ENCODE results near the gene NUFIP2. TPM values are rescaled to one million over a fixed set of nuclear protein-coding genes. Genes with fewer than 3 reads are reported as not detected.
A peak's percentile ranks its signal among the peaks of the same experiment; 100 is the strongest.

NUFIP2 gene
- total RNA-seq, 2 experiments from 2014 or later: 49.5 to 56.4 TPM

DNA sequence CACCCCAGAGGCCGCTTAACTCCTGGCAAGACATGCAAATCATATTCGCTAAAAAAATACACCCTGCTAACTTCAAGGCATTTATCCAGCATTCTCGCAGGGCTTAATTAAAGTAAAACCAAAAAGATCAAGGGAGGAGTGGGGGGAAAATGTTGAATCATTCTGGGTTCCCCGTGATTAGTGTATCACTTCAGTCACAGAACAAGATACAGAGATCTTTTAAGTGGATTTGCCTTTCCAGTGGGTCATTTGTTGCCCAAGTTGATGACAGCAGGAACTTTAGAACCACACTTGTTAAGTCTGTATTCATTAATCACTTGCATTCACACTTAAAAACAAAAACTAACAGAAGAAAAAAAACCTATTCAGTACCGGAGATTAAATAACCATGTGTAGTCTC is 30.0 kb downstream of the NUFIP2 start:
- Mint-ChIP-seq H3K4me3 (no peak overlapping the region), H3K27ac (peak overlapping the region; percentile 78), H3K9me3 (no peaks in the 10 kb centered on the region), H3K4me1 (ENCODE audit: low read depth) (peaks cover 37% of the 10 kb centered on the region), H3K27me3 (no peaks in the 10 kb centered on the region), H3K36me3 (ENCODE audit: low read depth) (peaks cover 54% of the 10 kb centered on the region)
- DNase-seq: no peak
- ChIA-PET CTCF (no interaction called here), POLR2A (no interaction called here)
- no peak for TF ChIP-seq CTCF (IDR thresholded peaks at IDR 0.05)
- peak; percentile 55 for ATAC-seq
- intact Hi-C loops (cut with micrococcal nuclease): no loop called here

DNA sequence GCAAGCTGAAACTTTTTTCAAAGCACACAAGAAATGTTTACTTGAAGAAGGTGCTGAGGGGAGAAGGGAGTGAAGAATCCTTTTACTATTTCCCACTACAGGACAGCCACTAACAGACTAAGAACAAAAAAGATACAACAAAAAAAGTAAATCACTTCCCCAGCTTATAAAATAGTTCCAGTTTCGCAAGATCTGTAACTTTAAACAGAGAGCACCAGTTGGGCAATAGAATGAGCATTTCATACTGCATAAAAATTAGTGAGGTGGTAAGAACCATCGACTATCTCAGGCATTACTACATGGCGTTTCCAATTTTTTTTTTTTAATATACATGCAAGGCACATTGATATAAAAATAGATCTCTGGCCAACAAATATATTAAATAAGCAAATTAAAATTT is 36.2 kb downstream of the NUFIP2 start:
- intact Hi-C loops (cut with micrococcal nuclease): no loop called here
- Mint-ChIP-seq H3K4me3 (no peak overlapping the region), H3K27me3 (no peaks in the 10 kb centered on the region), H3K36me3 (ENCODE audit: low read depth) (peaks cover 44% of the 10 kb centered on the region), H3K9me3 (no peaks in the 10 kb centered on the region), H3K4me1 (ENCODE audit: low read depth) (peaks cover 33% of the 10 kb centered on the region), H3K27ac (peak overlapping the region; percentile 23)
- ATAC-seq (no peak), DNase-seq (no peak)
- CTCF ChIA-PET: interaction anchor here (0.9 to 4.0 kb wide), 10 partner anchors 16 to 141 kb away, joined by 3 to 21 read pairs (median 6); no protein-coding TSS in a partner anchor
- POLR2A ChIA-PET: interaction anchor here (1.2 to 1.4 kb wide), 2 partner anchors 10 to 29 kb away, joined by 3 read pairs; no protein-coding TSS in a partner anchor
- no peak for TF ChIP-seq CTCF (IDR thresholded peaks at IDR 0.05)

- Mint-ChIP-seq H3K4me1 (ENCODE audit: low read depth) (peaks cover 31% of the 10 kb centered on the region), H3K27ac (peak overlapping the region; percentile 71), H3K9me3 (no peaks in the 10 kb centered on the region), H3K27me3 (no peaks in the 10 kb centered on the region), H3K36me3 (ENCODE audit: low read depth) (peaks cover 40% of the 10 kb centered on the region), H3K4me3 (no peak overlapping the region)
- DNase-seq (no peak), ATAC-seq (no peak)
- TF ChIP-seq CTCF (IDR thresholded peaks at IDR 0.05): no peak
- ChIA-PET CTCF (interaction anchor here (0.9 to 4.0 kb wide), 14 partner anchors 11 to 361 kb away, joined by 3 to 21 read pairs (median 4); no protein-coding TSS in a partner anchor), POLR2A (interaction anchor here (1.2 to 2.2 kb wide), 2 partner anchors 10 to 35 kb away, joined by 3 to 8 read pairs; no protein-coding TSS in a partner anchor)
- intact Hi-C loops (cut with micrococcal nuclease): no loop called here
Observed at GRCh38 chr17:29256735-29257466, 37.0 kb downstream of the NUFIP2 start.

GRCh38 chr17:29255926-29256522 is 37.9 kb downstream of the NUFIP2 start:
- Mint-ChIP-seq H3K9me3 (no peaks in the 10 kb centered on the region), H3K4me1 (ENCODE audit: low read depth) (peaks cover 25% of the 10 kb centered on the region), H3K27ac (peak overlapping the region; percentile 47), H3K36me3 (ENCODE audit: low read depth) (peaks cover 32% of the 10 kb centered on the region), H3K4me3 (no peak overlapping the region), H3K27me3 (no peaks in the 10 kb centered on the region)
- ChIA-PET CTCF (interaction anchor here (0.9 to 4.0 kb wide), 12 partner anchors 13 to 362 kb away, joined by 3 to 21 read pairs (median 4); no protein-coding TSS in a partner anchor), POLR2A (interaction anchor here (0.8 to 2.2 kb wide), 3 partner anchors 10 to 90 kb away, joined by 3 to 8 read pairs (median 4); no protein-coding TSS in a partner anchor)
- no peak for DNase-seq
- ATAC-seq: no peak
- TF ChIP-seq CTCF (IDR thresholded peaks at IDR 0.05): no peak
- intact Hi-C loops (cut with micrococcal nuclease): no loop called here

GRCh38 chr17:29253037-29253436 is 40.9 kb downstream of the NUFIP2 start:
- DNase-seq (no peak), ATAC-seq (no peak)
- Mint-ChIP-seq H3K4me3 (no peak overlapping the region), H3K36me3 (ENCODE audit: low read depth) (peaks cover 15% of the 10 kb centered on the region), H3K4me1 (ENCODE audit: low read depth) (peaks cover 12% of the 10 kb centered on the region), H3K9me3 (no peaks in the 10 kb centered on the region), H3K27ac (no peak overlapping the region), H3K27me3 (no peaks in the 10 kb centered on the region)
- ChIA-PET CTCF (no interaction called here), POLR2A (no interaction called here)
- TF ChIP-seq CTCF (IDR thresholded peaks at IDR 0.05): no peak
- intact Hi-C loops (cut with micrococcal nuclease): no loop called here
